A549 (cell line): ENCODE results near the gene ALDH4A1.

Experiments
- FOSL2 ChIP-seq, 2 experiments: fragments of 450-650 bp in 1 of 2; fragments of >200 bp in 1 of 2; sonication (Bioruptor Twin) in 1 of 2; formaldehyde crosslinking; IDR thresholded peaks; 2 replicates each; pipeline versions ENCODE4 v1.5.0 to v1.6.1; 2016 to 2020; ENCODE audit warnings: mild to moderate bottlenecking in 1 of 2, moderate library complexity in 1 of 2
- HMGXB4 ChIP-seq: fragments of 250-450 bp; sonication (Bioruptor Pico); IDR thresholded peaks from 2 replicates; pipeline ENCODE4 v1.5.0; 2021; ENCODE audit warnings: mild to moderate bottlenecking, moderate library complexity, borderline replicate concordance
- MAZ ChIP-seq: fragments of 150-350 bp; IDR thresholded peaks from 2 replicates; pipeline ENCODE4 v1.6.1; 2014; ENCODE audit warnings: antibody characterized with exemption, low read depth, low read length, borderline replicate concordance
- POLR2A ChIP-seq: IDR thresholded peaks from 2 replicates; pipeline ENCODE4 v1.6.1; 2012; ENCODE audit warnings: mild to moderate bottlenecking, low read length
- REST ChIP-seq: fragments of 200-600 bp; sonication (generic); IDR thresholded peaks from 2 replicates; pipeline ENCODE4 v1.6.1; 2016; ENCODE audit warnings: antibody characterized with exemption, mild to moderate bottlenecking, moderate library complexity
- SMC3 ChIP-seq: fragments of >200 bp; sonication (Bioruptor Twin); formaldehyde crosslinking; IDR thresholded peaks from 3 replicates; pipeline ENCODE4 v1.6.1; 2018; ENCODE audit warnings: inconsistent platforms

DNA sequence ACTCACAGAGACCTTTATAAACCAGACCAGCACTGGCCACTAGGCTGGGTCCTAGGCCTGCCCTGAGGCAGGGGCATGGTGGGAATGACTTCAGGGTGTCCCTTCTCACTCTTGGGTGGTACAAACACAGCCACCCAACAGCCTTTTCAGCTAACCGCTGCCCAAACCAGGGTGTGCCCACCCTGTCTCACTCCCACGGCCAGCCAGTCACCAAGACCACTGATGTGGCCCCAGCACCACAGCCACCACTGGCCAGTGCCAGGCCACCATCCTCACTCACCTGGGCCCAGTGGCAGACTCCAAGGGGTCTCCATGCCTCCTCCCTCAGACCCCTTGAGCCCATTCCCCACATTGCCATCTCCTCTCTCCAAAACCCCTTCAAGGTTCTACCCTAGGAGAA is 70.7 kb downstream of the ALDH4A1 start:
- TF ChIP-seq POLR2A (no peak), HMGXB4 (CRISPR knock-in tag) (no peak), FOSL2 (IDR thresholded peaks at IDR 0.05) (no peak), FOSL2 (CRISPR knock-in tag; IDR thresholded peaks at IDR 0.05) (no peak), MAZ (no peak), REST (no peak), SMC3 (no peak)
